Adipose tissue (tissue), 3 donors: ENCODE measurements around the gene TMPRSS2. TPM values are rescaled to one million over a fixed set of nuclear protein-coding genes. Genes with fewer than 3 reads are reported as not detected.
"Not testable (repeated sequence)": the region's sequence is repeated elsewhere in the genome, so short reads cannot be mapped to it uniquely, and the experiment has no call there.

Experiments used
- H3K27ac ChIP-seq: one replicate; pipeline ENCODE4 v1.5.1; 2013; ENCODE audit warnings: low read depth, low read length
- WGBS, 3 donors: extraction: QIAGEN DNeasy Blood & Tissue Kit; methylation state at CpG; one replicate each; pipeline ENCODE4 v1.1.7; 2013; 5-methylcytosine and 5-hydroxymethylcytosine counted together
- polyA plus RNA-seq, 3 donors: library from polyadenylated mRNA; stranded (reverse); fragments of 200-250 nt; gene quantifications; one replicate each; pipeline ENCODE4 v1.2.3, GENCODE V29; 2013
- donor health status: healthy with polysubstance abuse.
- donor health status: Bipolar disorder and iron deficiency.
- donor health status: healthy.

The TMPRSS2 gene
- polyA plus RNA-seq, 3 donors: 0.11 to 111 (median 11.1) TPM

- no peak overlapping the region for H3K27ac ChIP-seq
- WGBS, 3 donors: 86 to 94% (median 86%) methylated on average over 13 of the region's 13 CpGs
Measured at GRCh38 chr21:41438425-41439113, 69.4 kb downstream of the TMPRSS2 start.

GRCh38 chr21:41437729-41438128, 70.2 kb downstream of the TMPRSS2 start:
- no peak overlapping the region for H3K27ac ChIP-seq
- 49 to 74% (median 66%) methylated on average over 2 of the region's 2 CpGs for WGBS, 3 donors

- WGBS, 3 donors: 95 to 97% (median 96%) methylated on average over 11 of the region's 11 CpGs
- H3K27ac ChIP-seq: no peak overlapping the region
Measured at GRCh38 chr21:41435706-41436105, 72.3 kb downstream of the TMPRSS2 start.

GRCh38 chr21:41433566-41433965, 74.4 kb downstream of the TMPRSS2 start:
- WGBS, 3 donors: 82 to 98% (median 94%) methylated on average over 2 of the region's 2 CpGs

DNA sequence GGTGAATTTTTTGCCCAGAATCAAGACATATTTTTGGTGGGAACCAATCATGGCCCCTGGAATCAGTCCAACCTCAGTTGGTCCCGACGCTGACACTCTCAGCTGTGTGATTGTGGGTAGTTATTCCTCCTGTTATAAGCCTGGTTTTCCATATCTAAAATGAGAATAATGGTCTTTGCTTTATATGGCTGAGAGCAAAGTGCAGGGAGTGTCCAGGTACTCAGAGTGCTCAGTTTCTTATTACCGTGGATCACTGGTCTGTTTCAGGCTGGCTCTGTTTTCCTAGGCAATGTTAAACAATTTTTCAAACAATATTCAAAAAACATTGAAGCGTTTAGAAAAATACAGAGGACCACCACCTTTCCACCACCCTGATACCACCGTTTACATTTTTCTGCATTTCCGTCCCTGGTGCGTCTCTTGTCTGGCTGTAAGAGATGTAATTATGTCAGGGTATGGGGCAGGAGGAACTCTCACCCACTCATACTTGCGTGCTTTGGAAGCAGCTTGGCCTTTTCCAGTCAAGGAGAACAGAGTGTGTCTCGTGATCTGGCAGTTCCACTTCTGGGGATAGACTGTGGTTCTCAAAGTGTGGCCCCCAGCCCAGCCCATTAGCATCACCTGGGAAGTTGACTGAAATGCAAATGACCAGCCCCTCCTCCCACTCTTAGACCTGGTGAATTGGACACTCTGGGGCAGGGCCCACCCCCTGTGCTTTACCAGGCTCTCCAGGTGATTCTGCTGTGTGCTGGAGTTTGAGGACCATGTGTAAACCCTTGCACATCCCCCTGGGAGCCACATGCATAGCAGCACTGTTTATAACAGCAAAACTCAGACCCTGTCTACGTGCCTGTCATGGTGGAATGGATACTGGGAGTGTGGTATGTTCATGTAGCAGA, 75.1 kb downstream of the TMPRSS2 start:
- 77 to 95% (median 94%) methylated on average over 10 of the region's 10 CpGs for WGBS, 3 donors
- H3K27ac ChIP-seq: no peak overlapping the region

More at GRCh38 chr21:41433566-41433965, 74.4 kb downstream of the TMPRSS2 start:
- H3K27ac ChIP-seq: no peak overlapping the region

DNA sequence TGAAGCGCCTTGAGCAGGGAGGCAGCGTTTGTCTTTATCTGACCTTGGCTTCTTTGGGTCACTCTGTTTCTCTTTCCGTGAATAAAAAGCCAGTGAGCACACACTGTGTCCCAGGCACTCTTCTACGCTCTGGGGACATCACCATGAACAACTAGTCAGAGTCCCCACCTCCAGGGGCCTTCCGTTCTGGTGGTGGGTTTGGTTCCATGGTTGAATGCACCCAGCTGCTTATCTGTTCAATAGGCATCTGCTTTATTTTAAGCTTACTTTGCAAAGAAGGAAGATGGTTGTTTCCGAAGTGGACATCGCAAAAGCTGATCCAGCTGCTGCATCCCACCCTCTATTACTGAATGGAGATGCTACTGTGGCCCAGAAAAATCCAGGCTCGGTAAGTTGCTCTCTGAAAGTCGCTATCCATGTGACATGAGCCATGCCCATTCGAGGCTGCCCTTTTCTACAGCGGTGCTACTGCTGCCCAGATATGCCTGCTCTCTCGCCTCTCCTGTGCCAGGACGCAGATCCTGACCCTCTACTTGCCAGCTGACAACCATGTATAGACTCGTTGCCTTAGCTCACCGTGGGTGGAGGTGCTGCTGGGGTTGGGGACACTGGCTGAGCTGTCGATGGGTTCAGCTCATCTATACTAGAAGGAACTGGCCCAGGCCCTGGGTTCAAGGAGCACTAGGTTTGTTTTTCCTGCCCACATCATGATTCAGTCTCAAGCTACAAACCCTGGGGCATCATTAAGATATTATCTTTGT, 76.0 kb downstream of the TMPRSS2 start:
- no peak overlapping the region for H3K27ac ChIP-seq
- 84 to 93% (median 92%) methylated on average over 16 of the region's 16 CpGs for WGBS, 3 donors

DNA sequence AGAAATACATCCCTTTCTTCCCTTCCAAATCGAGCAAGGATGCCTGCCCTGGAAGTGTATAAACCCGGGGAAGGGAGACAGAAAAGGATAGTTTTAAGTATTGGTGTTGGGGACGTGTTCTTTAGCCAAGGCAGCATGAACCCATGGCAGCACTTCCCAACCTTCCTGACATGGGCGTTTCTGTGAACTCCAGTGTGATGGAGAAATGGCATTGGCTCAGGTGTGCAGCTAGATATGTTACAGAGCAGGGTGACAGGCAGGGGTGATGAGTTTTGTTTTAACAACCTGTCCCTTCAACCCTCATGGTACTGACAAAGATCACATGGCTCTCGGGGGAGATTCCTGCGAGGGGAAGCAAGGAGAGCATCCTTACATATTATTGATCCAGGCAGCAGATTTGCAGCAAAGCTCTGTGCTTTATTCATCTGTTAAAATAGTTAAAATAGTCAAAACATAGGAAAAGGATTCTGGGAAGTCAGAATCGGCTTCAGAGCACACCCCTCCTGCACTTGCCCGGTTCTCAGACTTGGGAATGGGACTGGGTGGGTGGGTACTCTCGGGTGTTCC, 78.0 kb downstream of the TMPRSS2 start:
- no peak overlapping the region for H3K27ac ChIP-seq
- WGBS, 3 donors: 75 to 87% (median 80%) methylated on average over 9 of the region's 9 CpGs

DNA sequence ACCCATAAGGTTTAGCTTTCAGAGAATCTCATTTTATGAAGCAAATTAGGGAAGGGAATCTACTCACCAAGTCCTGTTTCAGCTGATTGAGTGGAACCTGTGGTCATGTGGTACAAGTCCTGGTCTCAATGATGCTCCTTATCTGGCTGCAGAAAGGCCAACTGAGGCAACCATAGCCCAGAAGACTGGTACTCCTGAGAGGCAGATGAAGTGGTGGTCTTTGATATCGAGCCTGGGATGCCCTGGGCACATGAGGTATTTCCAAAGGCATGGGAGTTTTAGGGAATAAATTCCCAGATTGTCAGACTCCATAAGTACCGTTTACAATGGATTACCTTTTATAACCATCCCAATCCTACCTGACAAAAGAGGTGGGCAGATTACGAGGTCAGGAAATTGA, 78.7 kb downstream of the TMPRSS2 start:
- 94 to 95% (median 95%) methylated on average over 3 of the region's 3 CpGs for WGBS, 3 donors
- no peak overlapping the region for H3K27ac ChIP-seq

GRCh38 chr21:41428847-41429246, 79.1 kb downstream of the TMPRSS2 start:
- no peak overlapping the region for H3K27ac ChIP-seq
- 84 to 90% (median 88%) methylated on average over 6 of the region's 6 CpGs for WGBS, 3 donors

- no peak overlapping the region for H3K27ac ChIP-seq
- 94 to 96% (median 94%) methylated on average over 8 of the region's 8 CpGs for WGBS, 3 donors
Measured at GRCh38 chr21:41428311-41428710, 79.6 kb downstream of the TMPRSS2 start.

- WGBS, 3 donors: 92 to 96% (median 93%) methylated on average over 8 of the region's 8 CpGs
- H3K27ac ChIP-seq: no peak overlapping the region
Measured at GRCh38 chr21:41427556-41427955, 80.4 kb downstream of the TMPRSS2 start.

GRCh38 chr21:41426676-41427404, 81.1 kb downstream of the TMPRSS2 start:
- WGBS, 3 donors: 17 to 25% (median 23%) methylated on average over 38 to 41 of the region's 41 CpGs
- no peak overlapping the region for H3K27ac ChIP-seq

- no peak within 1 kb of the TSS for H3K27ac ChIP-seq
Measured at GRCh38 chr21:41425954-41426675, 81.8 kb downstream of the TMPRSS2 start, which contains the start of gene MX1. Gene MX1 (plus strand): TSS chr21:41426239. CDS start chr21:41432071, 5,832 bp downstream.

GRCh38 chr21:41425588-41425953, 82.4 kb downstream of the TMPRSS2 start:
- H3K27ac ChIP-seq: no peak overlapping the region
- WGBS, 3 donors: 48 to 54% (median 50%) methylated on average over 7 of the region's 7 CpGs

More at GRCh38 chr21:41425954-41426675, 81.8 kb downstream of the TMPRSS2 start, which contains the start of gene MX1:
- 1% methylated on average over 63 to 65 of the region's 65 CpGs for WGBS, 3 donors

GRCh38 chr21:41423305-41423636, 84.7 kb downstream of the TMPRSS2 start:
- WGBS, 3 donors: 78 to 92% (median 81%) methylated on average over 5 of the region's 5 CpGs
- not testable (repeated sequence) for H3K27ac ChIP-seq

- no peak overlapping the region for H3K27ac ChIP-seq
- 95 to 98% (median 97%) methylated on average over 19 of the region's 19 CpGs for WGBS, 3 donors
Measured at GRCh38 chr21:41422546-41423304, 85.2 kb downstream of the TMPRSS2 start.

- H3K27ac ChIP-seq: not testable (repeated sequence)
- WGBS, 3 donors: 14 to 29% (median 26%) methylated on average over 6 of the region's 8 CpGs
Measured at GRCh38 chr21:41420998-41421397, 87.0 kb downstream of the TMPRSS2 start.
